Measurements from ENCODE around the gene CFHR4.
"Not testable (repeated sequence)": the region's sequence is repeated elsewhere in the genome, so short reads cannot be mapped to it uniquely, and the experiment has no call there.

CFHR4 gene

GRCh38 chr1:196943568-196943967 is 55.7 kb downstream of the CFHR4 start, which contains the start of gene CFHR2:
TSS of gene CFHR2 (plus strand) at chr1:196943738. CDS start at chr1:196943881, 143 bp downstream.
- DNase-seq: not testable (repeated sequence)

- no peak for DNase-seq
Observed at GRCh38 chr1:196951711-196952394, 64.0 kb downstream of the CFHR4 start.

GRCh38 chr1:196954778-196955177 is 66.9 kb downstream of the CFHR4 start:
- no peak for DNase-seq

- no peak for DNase-seq
Observed at GRCh38 chr1:196955926-196956325, 68.1 kb downstream of the CFHR4 start.

GRCh38 chr1:196960854-196961253 is 73.0 kb downstream of the CFHR4 start:
- no peak for DNase-seq
